Activated gamma-delta T cell (primary cell): Measurements from ENCODE around the gene ACAP1.

ENCODE experiments used
- DNase-seq: peaks from one replicate; lab custom pipeline; 2025; lab: John Stamatoyannopoulos, UW

Gene ACAP1

GRCh38 chr17:7384489-7385081 lies 48.3 kb downstream of the ACAP1 start:
- no peak for DNase-seq

GRCh38 chr17:7388856-7389255 lies 52.5 kb downstream of the ACAP1 start:
- DNase-seq, result no peak

DNA sequence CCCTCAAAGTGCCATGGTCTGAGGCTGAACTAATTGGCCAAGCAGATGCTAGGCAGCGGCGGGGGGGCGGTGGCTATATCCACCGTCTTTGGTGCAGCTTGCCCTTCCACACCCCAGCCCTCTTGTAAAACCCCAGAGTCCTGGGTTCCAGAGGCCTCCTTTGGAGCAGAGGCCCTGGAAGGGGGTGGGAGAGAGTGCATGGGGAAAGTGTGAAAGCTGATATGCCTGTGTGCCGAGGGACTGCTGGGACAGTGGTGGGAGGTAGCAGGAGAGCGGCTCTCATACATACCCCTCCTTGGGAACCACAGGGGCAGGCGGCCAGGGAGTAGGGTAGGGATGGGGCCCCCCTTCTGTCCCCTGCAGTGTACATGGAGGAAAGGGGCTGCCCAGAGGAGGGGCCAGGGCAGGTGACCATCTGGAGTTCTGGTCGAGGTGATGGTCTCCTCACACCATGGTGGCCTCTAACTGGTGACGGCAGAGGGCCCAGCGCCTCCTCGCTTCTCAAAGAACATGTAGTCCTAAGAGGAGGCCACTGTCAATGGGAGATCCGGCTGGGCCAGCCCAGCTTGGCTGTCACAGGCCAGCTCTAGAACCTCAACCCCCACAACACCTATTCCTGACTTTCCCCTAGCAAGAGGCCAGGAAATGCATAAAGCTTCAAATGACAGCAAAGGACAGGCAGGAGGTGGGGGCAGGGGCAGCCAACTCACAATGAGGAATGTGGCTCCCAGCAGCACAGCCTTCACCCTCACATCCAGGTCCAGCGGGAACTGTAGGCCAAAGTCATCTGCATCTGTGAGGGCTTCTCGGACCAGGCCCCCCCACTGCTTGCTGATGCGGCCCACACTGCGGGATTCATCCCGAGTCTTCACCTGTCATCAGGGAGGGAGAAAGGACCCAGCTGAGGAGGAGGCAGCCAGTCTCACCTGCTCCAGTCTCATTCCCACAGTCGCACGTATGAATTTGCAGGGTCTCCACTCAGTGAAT lies 53.9 kb downstream of the ACAP1 start:
- DNase-seq, result no peak

GRCh38 chr17:7391307-7391706 lies 55.0 kb downstream of the ACAP1 start:
- DNase-seq, result no peak

- DNase-seq, result no peak
These were observed 56.6 kb downstream of the ACAP1 start for GRCh38 chr17:7392696-7393612.

- DNase-seq, result peak; percentile 62
These were observed 57.5 kb downstream of the ACAP1 start for GRCh38 chr17:7393613-7394451.

GRCh38 chr17:7394452-7395191 lies 58.3 kb downstream of the ACAP1 start, which contains the start of gene PLSCR3:
Gene PLSCR3 (minus strand): TSS chr17:7394525. CDS start chr17:7394110, 415 bp downstream.
- DNase-seq, result peak; percentile 69

DNA sequence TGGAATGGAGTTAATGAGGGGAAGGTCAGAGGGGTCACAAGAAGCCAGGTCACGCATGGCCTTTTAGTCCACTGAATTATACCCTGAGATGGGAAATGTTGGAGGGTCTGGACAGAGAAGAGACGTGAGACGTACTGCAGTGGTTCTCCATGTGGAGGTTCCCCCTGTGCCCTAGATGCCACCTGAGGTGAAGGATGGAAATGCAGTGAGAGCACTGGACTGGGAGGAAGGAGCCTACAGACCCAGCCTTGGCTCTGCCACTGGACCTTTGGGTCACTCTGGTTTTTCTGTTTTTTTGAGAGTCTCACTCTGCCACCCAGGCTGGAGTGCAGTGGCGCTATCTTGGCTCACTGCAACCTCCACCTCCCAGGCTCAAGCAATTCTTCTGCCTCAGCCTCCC lies 59.8 kb downstream of the ACAP1 start:
- DNase-seq, result no peak

GRCh38 chr17:7398612-7399011 lies 62.3 kb downstream of the ACAP1 start:
- no peak for DNase-seq
